CMK (cell line): Measurements from ENCODE around the gene HLA-DRB1.
"Not testable (repeated sequence)": the region's sequence is repeated elsewhere in the genome, so short reads cannot be mapped to it uniquely, and the experiment has no call there.

ENCODE experiments used
- DNase-seq: peaks from one replicate; pipeline ENCODE4 v3.0.0-alpha.2; 2010; ENCODE audit warnings: low read depth

Gene HLA-DRB1

DNA sequence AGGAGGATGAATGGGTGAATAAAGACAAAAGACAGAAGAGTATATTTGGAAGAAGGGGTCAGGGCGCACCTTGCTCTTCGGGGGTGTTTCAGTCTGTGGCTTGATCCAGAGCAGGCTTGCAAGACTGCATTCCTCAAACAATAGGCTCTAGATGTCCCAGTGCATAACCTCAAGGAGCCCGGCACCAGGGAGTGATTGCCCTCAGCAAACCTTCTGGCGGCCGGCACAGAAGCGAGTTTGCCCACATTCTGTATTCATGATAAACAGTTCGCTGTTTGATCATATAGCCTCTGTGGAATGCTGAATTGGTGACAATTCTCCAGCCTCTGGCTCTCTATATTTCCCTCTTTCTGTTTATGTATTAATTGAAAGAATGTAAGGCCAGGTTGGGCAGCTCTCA, 29.9 kb downstream of the HLA-DRB1 start:
- DNase-seq: no peak

DNA sequence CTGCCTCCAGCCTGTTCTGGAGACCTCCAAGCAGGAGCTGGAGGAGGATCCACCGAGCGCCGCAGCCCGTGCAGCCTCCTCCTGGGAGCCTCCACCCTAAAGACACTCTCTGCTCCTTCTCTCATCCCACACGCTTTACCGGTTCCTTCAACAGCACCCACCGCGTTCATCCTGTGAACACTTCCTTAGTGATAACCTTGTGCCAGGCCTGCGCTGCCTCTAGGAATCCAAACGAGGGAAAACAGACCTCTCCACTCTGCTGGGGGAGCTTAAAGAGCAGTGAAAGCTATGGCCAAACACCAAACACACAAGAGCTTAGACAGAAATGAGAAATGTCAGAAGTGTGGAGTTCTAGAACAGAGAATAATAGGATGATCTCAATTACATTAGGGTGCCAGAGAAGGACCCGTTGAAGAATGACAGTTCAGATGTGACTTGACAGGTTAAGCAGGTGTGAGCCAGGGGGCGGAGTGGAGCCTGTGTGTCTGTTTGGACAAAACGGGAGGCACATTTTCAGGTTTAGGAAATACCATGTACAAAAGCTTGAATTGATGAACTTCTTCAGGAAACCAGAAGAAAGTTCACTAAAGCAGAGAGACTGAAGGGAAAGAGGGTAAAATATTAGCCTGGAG, 31.1 kb downstream of the HLA-DRB1 start:
- DNase-seq: no peak

DNA sequence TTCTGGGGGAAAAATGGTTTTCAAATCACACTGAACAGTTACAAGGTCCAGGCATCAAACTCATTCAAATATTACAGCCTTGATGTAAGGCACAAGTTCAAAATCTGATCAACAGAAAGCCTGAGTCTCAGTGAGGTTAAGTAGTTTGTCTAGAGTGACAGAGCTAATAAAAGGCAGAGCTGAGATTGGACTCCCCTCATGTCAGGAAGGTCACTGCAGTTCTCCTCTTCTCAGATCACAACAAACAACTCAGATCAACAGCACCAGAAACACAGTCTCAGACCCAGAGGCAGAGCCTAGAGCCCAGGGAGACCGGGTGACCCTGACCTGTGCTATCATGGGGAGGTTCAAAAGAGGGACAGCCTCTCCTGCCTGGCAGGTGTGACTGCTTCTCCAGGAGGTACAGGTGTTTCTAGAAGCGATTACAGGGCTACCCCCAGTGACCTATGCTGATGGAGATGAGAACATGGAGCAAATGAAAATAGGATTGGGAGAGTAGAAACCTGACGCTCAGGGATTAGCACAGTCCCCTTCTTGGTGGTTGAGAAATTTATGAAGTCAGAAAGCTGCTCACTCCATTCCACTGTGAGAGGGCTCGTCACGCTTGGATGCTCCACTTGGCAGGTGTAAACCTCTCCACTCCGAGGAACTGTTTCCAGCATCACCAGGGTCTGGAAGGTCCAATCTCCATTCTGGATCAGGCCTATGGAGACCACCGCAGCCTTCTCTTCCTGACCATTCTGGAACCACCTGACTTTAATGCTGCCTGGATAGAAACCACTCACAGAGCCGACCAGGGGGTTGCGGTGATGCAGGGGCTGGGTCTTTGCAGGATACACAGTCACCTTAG, 35.3 kb downstream of the HLA-DRB1 start:
- DNase-seq: no peak

DNA sequence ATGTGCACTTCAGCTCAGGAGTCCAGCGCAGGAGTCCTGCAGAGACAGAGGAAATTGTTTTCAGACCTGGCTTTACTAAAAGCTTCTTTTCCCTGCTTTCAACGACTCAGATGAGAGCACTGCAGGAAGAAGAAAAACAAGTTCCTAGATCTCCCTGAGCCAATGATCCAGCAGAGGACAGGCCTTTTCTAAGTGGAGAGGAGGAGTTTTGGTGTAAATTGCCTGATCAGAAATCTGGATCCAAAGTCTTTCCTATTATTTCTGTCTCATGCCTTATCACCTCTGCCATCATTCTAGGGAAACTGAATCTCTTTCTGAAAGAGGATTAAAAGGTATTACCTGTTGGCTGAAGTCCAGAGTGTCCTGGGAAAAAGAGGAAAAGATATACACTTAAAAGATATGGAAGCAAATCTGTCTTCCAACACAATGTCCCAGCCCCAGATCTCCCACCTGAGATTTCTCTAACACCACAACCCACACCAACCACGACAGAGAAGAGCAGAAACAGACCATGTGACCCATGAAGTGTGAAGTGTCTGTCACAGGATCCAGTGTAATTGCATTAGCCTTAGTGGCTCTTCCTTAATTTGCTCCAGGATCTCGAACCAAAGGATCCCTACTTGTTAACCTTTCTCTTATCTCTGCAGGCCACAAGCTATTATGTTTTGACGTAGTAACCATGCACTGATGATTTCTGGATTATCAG, 36.5 kb downstream of the HLA-DRB1 start:
- DNase-seq: no peak

DNA sequence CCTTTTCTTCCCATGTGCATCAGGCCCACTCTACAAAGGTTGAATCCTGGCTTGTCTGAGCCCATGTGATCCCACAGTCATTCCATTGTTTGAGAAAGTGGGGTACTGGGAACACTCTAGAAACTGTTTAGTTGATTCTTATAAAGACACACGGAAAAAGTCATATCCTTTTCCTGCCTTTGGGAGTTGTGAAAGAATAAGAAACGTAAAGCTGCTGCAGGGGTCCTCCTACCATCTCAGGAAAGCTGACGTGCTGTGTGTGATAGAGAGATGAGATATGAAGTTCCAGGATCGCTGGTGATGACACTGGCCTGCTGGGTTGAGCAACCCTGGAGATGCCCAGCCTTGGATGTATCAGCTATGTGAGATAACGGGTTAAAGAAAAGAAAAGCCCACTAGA, 38.2 kb downstream of the HLA-DRB1 start:
- no peak for DNase-seq

DNA sequence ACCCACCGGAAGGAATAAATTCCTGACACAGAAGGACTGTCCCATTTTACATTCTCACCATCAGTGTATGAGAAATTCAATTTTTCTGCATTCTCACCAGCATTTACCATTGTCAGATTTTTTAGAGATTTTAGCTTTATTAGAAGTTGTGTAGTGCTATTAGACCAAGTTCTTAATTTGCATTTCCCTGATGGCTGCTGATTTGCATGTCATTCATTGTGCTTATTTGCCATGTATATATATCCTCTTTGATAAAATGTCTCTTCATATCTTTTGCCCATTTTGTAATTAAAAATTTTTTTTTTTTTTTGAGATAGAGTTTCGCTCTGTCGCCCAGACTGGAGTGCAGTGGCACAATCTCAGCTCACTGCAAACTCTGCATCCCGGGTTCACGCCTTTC, 49.8 kb downstream of the HLA-DRB1 start:
- DNase-seq: no peak

DNA sequence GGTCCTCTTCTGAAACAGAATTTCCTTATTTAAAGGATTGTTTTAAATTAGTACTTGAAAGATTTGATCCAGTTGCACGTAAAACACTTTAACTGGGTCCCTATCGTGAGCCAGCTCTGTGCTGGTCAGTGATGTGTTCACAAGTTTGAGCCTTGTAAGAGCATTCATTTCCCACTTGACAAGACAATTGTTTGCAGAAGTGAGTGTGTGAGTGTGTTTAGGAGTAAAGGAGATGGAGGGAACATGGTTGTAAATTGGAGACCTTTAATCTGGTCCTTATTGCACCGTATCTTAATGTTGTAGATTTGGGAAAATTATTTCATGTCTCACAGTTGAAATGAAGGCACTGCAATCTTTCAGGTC, 59.2 kb downstream of the HLA-DRB1 start:
- not testable (repeated sequence) for DNase-seq

DNA sequence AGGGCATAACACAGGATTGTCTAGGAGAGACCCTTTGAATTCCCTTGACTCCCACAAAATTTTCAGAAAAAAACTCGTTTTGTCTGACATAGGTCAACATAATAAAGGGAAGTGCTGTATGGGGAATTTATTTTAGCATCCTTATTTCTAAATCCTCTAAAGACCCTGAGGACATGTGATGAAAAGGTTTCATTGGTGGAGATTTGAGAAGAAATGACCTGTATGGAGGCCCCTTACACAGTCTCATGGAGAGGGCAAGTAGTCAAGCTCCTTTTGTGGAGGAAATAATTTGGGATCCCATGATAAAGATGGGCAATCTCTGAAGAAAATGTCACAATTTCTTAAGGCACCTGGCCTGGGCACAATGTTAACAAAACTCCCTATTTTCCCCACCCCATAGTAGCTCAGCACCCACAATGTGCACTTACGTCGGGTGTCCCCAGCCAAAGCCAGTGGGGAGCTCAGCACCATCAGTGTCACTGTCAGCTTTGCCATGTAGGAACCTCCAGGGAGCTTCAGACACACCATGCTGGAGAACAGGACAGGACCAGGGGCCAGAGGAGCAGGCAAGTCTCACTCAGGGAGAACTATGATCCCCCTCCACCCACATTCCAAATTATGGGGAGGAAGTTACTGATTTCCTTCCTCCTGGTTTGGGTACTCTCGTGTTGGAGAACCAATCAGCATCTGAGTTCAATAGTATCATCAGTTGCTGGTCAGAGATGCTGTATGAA, 59.8 kb downstream of the HLA-DRB1 start, which contains the start of gene HLA-DRB5:
TSS of gene HLA-DRB5 (minus strand) at position 591 of the 734 bp plus-strand sequence. CDS start at position 528, 63 bp downstream.
- no peak for DNase-seq
